ENCODE data around the gene GREB1.
"Not testable (repeated sequence)": the region's sequence is repeated elsewhere in the genome, so short reads cannot be mapped to it uniquely, and the experiment has no call there.

The GREB1 gene

GRCh38 chr2:11658208-11659114 is 124.6 kb downstream of the GREB1 start:
- DNase-seq (ENCODE audit: low read depth in 2 of 3, low spot score in 1 of 3): no peak

DNA sequence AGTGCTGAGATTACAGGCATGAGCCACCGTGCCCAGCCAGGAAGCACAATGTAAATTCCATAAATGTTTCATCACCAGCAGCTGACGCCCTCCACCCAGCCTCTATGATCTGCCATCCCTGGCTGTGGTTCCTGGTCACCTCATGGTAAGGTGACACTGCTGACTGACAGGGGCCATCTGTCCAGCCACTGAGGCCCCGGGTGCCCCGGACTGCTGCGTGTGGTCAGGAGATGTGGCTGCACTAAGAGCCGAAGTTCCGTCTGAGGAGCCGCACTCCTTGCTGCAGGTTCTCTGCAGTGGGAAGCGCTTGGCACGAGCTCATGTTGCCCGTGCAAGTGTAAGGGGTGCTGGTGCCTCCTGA is 125.2 kb downstream of the GREB1 start:
- DNase-seq (ENCODE audit: low read depth in 2 of 3, low spot score in 1 of 3): no peak

DNA sequence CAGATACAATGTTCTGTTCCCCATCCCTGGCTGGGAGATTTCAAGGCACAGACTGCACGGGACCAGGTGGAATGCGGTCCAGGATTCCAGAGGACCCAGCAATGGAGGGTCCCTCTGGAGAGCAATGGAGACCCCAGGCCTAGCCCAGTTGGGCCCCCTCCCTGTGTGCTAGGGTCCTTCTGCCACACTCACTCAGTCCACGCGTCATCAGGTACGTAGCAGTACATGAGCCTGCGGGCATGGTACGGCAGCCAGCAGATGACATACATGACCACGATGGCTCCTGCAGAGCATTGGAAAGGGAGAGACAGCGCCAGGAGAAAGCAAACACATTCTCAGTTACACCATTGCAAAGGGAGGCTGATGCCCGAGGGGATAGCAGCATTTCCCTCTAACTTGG is 126.0 kb downstream of the GREB1 start:
- DNase-seq (ENCODE audit: low read depth in 2 of 3, low spot score in 1 of 3): no peak

DNA sequence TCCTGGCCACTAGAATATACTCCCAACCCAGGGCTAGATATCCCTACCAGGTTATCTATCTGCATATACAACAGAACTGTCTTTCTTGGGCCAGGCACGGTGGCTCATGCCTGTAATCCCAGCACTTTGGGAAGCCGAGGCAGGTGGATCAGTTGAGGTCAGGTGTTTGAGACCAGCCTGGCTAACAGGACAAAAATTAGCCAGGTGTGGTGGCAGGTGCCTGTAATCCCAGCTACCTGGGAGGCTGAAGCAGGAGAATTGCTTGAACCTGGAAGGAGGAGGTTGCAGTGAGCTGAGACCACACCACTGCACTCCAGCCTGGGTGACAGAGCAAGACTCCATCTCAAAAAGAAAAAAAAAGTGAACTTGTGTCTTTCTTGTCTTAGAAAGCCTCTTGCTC is 126.6 kb downstream of the GREB1 start:
- not testable (repeated sequence) for DNase-seq (ENCODE audit: low read depth in 2 of 3, low spot score in 1 of 3)

DNA sequence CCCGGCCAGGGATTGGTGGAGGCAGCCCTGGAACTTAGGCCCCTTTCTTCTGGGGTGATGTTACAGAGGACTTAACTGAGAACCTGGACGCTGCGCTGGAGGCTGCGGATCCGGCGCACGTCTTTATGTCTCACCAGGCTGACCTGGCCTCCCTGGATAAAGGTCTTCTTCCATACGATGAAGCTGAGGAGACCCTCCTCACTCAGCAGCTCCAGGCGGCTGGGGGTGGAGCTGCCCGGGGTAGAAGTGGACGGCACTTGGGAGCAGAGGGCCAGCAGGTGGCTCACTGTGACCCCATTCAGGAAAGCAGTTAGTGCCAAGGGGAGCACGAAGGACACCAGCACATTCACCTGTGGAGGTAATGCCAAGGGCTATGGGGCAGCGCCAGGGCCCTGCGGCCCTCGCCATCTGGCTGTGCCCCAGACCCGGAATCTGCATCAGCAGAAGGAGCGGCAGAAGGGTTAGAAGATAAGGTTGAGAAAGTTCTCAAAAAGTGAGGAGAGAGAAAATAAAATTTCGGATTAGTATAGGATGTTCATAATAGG is 128.1 kb downstream of the GREB1 start:
- DNase-seq (ENCODE audit: low read depth in 2 of 3, low spot score in 1 of 3): no peak

DNA sequence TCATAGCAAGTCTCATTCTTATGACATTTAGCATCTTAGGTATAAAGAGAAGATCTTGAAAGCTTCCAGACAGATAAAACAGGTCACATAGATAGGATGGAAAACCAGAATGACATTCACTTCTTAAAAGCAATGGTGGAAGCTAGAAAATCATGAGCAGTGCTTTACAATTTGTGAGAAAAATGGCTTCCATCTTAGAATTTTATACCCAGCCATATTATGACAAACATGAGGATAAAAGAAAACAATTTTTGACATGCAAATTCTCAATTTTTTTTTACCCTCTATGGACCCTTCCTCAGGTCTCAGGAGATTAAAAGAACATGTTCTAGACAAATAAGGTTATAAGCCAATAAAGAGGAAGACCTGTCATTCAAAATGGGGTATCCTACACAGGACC is 129.0 kb downstream of the GREB1 start:
- no peak for DNase-seq (ENCODE audit: low read depth in 2 of 3, low spot score in 1 of 3)

DNA sequence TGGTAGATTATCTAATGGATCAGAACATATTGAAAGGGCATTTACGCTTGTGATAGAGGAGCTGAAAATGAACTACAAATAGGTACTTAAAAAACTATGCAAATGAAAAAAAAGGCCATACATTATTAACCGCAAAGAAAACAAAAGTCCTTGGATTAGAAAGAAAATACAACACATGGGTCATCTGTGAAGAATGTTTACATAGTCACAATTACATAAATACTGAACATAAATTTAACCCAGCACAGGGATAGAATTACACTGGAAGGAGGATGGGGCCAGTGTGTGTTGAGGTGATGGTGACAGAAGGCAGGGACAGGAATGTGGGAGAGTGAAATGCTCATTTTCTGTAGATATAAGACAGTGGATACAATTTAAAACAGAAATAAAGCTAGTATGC is 129.6 kb downstream of the GREB1 start:
- DNase-seq (ENCODE audit: low read depth in 2 of 3, low spot score in 1 of 3): no peak

- DNase-seq (ENCODE audit: low read depth in 2 of 3, low spot score in 1 of 3): no peak
Observed at GRCh38 chr2:11665028-11665427, 131.2 kb downstream of the GREB1 start.

DNA sequence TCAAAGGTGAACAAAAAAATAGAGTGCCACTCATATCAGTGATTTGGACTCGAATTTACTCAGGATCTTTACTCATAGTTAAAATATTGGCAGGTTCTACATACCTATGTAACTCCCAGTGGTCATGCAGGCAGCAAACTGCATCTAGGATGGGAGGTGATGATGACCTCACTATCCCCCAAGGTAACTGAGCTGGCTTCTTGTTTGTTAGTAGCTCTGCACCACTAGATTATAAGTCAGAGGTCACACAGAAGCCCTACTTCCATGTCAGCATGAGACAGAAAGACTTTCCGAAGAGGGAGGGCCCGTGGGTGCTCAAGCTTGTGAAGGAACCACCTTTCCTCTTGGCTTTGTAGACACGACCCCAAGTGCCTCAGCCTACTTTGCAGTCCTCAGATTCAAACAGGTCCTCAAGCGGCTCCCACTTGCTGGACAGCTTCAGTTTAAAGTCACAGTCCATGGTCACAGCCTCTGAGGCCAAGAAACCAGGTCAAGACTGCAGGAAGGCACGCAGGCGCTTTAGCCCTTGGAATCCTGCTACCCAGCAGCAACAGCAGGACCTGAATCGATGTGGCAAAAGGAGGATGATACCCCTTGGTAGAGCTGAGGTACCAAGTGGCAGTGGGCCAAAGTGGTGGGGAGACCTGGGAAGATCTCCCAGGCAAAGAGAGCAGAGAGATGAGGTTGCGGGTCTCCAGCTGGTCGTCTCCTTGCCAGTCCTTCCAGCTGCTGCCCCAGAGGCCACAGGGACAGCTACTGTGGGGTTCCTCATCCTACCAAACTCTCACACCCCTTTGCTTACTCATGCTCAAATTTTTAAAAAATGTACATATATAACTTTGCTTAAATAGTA is 131.9 kb downstream of the GREB1 start:
- no peak for DNase-seq (ENCODE audit: low read depth in 2 of 3, low spot score in 1 of 3)

- DNase-seq (ENCODE audit: low read depth in 2 of 3, low spot score in 1 of 3): no peak
Observed at GRCh38 chr2:11667194-11667593, 133.3 kb downstream of the GREB1 start.

DNA sequence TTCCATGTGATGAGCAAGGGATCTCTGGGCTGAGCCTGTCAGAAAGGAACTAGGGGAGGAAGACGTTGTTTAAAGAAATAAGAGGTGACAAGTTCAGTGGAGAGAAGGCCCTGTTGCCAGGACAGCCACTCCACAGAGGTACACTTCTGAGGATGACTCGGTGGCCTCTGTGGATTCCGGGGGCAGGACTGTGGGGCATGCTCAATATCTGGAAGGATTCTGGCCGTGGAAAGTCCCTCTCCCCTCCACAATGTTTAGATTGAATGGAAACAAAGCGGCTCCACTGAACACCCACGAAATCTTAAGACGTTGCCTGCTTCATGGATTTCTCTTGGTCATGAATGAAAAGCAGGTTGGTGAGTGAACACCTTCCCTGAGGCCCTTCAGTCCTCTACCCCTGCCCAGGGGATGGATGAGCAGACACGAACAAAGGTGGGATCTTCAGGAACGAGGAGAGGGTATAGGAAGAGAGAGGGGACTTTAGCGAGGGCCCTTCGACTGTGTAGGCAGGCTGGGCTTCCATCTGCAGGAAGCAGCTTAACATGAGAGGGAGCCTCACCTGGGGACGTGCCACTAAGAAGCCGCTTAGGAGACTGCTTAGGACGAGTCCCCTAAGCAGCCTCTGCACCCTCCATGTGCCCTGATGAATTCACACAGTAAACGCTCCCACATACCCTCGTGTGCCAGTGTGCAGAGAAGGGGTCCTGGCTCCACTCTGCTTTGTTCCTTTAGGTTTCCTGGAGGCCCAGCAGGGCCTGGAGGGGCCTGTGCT is 134.2 kb downstream of the GREB1 start:
- DNase-seq (ENCODE audit: low read depth in 2 of 3, low spot score in 1 of 3): no peak

- DNase-seq (ENCODE audit: low read depth in 2 of 3, low spot score in 1 of 3): peak in 1 of 3 donors; percentile 21
Observed at GRCh38 chr2:11669454-11670291, 135.8 kb downstream of the GREB1 start, which contains the start of gene NTSR2. TSS of gene NTSR2 (minus strand) at chr2:11670195. CDS start at chr2:11670129, 66 bp downstream.

DNA sequence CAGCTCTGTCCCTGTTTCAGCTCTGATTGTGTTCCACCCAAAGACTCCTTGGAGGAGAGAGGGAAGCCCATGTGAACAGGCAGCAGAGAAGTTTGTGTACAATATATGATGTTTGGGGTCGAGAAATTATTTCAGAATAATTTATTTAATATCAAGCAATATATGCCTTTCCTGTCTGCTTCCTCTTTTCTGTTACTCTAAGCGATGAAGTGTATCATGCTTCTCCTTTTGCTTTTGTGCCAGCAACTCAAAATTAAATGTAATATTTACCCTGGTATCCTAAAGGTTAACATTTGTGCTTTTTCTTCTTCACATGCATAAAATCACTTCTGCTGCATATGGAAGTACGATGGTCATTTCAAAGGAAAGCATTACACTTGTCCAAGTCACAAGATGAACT is 138.6 kb downstream of the GREB1 start:
- DNase-seq (ENCODE audit: low read depth in 2 of 3, low spot score in 1 of 3): no peak

DNA sequence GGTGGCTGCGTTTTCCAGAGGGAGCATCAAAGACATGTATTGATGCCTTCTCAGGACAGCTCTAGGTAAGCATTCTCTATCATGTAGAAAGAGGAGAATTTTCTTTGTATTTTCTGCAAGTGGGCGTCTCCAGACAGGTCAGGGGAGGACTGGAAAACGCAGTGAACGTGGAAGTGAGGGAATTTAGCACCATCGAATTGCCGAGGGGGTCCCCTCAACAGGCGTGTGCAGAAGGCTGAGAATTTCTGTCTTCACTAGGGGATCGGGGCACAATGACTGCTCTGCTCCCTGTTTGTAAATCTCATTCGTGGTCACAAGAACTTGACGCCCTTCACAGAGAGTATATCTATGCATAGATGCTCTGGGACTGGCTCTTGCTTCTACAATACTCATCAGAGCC is 141.1 kb downstream of the GREB1 start:
- no peak for DNase-seq (ENCODE audit: low read depth in 2 of 3, low spot score in 1 of 3)

DNA sequence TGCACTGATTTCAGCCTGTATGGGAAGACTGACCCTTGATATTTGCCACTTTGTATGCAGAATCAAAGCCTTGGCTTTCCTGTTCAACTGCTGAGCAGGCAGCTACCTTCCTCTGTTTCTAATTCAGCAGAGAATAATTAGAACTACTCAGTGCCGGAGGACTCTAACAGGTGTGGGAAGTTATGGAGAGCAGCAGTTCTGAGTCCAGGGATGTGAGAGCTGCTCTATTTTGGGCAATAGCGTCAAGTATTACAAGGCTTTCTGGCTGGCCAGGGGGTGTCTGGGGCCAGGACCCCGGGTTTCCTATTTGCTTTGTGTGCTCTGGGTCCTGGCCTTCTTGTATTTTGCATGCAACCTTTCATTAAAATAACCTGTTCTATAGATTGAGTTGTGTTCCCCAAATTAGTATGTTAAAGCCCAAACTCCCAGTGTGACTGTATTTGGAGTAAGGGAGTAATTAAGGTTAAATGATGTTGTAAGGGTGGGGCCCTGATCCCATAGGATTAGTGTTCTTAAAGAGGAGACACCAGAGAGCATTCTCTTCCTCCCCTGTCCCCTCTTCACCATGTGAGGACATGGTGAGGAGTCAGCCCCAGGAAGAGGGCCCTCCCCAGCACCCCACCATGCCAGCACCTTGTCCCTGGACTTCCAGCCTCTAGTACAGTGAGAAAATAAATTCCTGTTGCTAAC is 141.7 kb downstream of the GREB1 start:
- DNase-seq (ENCODE audit: low read depth in 2 of 3, low spot score in 1 of 3): no peak

DNA sequence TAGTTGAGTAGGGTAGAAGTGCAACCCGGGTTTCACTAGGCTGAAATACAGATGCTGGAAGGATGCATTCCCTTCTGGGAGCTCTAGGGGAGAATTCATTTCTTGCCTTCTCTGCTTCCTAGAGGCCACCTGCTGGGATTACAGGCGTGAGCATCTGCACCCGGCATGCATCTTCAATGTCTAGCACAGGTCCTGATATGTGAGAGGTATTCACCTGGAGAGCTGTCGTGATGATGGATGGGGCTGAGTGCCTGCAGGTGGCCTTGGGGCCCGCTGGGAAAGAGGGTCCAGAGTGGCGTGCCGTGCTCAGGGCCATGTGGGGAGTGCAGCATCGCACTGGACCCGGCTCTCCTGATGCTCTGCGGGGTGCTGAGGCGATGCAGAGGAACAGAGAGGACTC is 142.8 kb downstream of the GREB1 start:
- DNase-seq (ENCODE audit: low read depth in 2 of 3, low spot score in 1 of 3): no peak

GRCh38 chr2:11677136-11678055 is 143.6 kb downstream of the GREB1 start:
- DNase-seq (ENCODE audit: low read depth in 2 of 3, low spot score in 1 of 3): no peak

DNA sequence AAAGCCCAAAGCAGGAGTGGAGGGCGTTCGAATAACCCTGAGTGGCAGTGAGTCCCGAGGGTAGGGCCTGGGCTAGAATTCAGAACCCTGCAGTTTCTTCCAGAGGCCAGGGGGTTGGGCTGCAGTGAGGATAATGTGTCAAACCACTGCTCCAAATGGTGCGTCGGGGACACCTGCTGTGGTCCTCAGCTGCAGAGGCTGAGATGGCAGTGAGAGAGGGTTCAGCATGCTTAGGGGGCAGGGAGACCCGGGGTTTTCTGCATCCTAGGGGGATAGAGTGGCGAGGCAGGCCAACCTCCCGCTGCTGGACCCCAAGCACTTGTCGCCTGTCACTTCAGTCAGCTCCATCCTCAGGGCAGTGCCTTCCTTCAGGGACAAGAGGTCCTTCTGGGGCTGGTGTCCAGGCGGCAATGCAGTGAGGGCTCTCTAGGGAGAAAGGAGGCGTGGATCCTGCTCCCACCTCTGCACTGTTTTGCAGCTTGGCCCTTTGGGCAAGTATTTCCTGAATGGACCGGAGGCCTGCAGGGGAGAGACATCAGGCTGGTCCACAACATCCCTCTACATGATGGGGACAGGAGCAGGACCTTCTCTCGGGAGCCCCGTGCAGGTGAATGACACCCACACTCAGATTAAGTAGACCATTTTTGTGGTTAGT is 144.6 kb downstream of the GREB1 start:
- DNase-seq (ENCODE audit: low read depth in 2 of 3, low spot score in 1 of 3): no peak
